HG03432 (cell line): ENCODE measurements around the gene LRMDA.
"Not testable (repeated sequence)": the region's sequence is repeated elsewhere in the genome, so short reads cannot be mapped to it uniquely, and the experiment has no call there.

Source experiments
- ATAC-seq: cut with Tn5 transposase; IDR thresholded peaks from one replicate; pipeline ENCODE4 v1.9.1; 2021; ENCODE audit warnings: mild to moderate bottlenecking, moderate library complexity; ENCODE audit not compliant: unreplicated experiment

Gene LRMDA

DNA sequence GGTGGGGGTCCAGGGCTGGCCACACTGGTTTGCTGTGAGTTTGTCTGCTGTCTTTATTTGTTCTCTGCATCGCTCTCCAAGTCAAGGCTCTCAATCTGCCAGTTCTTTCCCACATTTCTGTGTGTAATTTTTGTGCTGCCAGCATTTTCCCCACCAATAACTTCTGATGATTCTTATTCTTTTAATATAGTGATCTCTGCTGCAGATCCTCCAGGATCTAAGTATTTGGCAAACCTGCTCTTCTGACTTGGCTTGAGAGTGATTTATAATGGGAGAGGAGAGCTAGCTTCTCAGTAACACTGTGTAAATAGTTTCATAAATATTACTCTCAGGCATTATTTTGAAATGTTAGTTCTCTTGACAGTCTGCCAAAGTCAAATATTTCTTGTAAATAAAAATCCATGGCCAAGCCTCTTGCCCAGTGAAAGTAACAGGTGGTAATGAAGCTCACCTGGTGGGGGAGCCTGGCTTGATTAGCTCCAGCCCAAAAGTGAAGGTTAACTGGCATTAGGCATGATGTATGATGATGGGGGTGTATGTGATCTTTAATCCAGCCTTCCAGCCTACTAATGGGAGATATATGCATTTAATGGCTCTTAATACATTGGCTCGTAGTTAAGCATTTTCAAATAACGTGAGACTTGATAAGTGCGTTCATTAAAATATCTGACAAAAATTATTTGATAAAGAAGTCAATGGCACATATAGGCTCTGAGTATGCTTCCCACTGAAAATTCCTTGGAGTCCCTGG, 1150.3 kb downstream of the LRMDA start:
- no peak for ATAC-seq

DNA sequence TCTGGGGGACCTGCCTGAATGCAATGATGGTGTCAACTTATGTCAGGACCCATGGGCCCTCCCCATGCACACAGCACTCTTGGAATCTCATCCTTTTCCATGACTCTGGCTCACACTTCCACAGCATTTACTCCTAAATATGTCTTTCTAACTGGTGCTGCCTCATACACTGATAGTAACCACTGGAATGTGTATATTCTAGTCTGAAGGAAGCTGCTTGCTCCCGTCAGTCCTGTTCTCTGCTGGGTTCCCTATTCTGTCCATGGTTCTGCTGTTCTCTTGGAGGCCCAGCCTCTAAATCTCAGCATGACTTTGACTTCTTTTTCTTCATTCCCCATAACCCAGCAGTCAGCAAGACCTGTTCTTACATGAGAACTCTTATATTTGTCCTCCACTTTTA, 1151.1 kb downstream of the LRMDA start:
- ATAC-seq: no peak

DNA sequence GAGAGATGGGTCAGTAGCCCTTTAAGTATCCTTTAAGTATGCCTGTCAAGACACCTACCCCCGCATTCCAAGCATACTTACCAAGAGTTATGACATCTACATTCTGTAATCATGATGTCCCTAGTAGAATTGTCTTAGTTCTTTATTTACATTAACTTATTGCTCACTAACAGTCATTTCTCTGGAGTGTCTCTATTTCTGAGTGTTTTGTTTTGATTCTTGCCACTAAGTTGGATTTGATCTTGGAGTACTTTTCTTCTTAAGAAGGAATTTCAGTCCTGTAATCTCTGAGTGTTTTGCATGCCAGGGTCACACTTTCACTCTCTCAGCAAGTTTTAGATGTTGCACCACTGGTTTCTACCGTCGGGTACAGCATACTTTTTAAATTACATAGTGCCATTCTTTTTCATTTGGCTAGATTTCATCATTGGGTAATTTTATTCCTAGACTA, 1152.3 kb downstream of the LRMDA start:
- no peak for ATAC-seq

DNA sequence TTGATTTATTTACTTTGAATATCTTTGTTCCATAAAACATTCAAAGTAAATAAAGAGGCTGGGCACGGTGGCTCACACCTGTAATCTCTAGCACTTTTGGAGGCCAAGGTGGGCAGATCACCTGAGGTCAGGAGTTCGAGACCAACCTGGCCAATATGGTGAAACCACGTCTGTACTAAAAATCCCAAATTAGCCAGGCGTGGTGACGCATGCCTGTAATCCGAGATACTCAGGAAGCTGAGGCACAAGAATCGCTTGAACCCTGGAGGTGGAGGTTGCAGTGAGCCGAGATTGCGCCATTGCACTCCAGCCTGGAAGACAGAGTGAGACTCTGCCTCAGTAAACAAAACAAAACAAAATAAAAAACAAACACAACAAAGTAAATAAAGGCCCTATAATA, 1153.0 kb downstream of the LRMDA start:
- not testable (repeated sequence) for ATAC-seq
